HUES64 (cell line): ENCODE measurements around the gene INPP5F.
A peak's percentile ranks its signal among the peaks of the same experiment; 100 is the strongest.

Source experiments
- H3K27ac ChIP-seq: 2 replicates; pipeline ENCODE4 v1.7.0; 2013; ENCODE audit warnings: low read depth, low read length, inconsistent platforms
- H3K27me3 ChIP-seq: 2 replicates; pipeline ENCODE4 v1.6.1; 2013; ENCODE audit warnings: mild to moderate bottlenecking, low read length; ENCODE audit not compliant: insufficient read depth
- H3K36me3 ChIP-seq: 2 replicates; pipeline ENCODE4 v1.6.1; 2013; ENCODE audit warnings: mild to moderate bottlenecking, low read length; ENCODE audit not compliant: insufficient read depth
- H3K4me1 ChIP-seq: 2 replicates; pipeline ENCODE4 v1.6.1; 2013; ENCODE audit warnings: mild to moderate bottlenecking, low read length, moderate library complexity; ENCODE audit not compliant: insufficient read depth
- H3K4me3 ChIP-seq: 2 replicates; pipeline ENCODE4 v1.5.1; 2013; ENCODE audit warnings: mild to moderate bottlenecking, low read length, moderate library complexity
- H3K9ac ChIP-seq: 2 replicates; pipeline ENCODE4 v1.6.1; 2013; ENCODE audit warnings: mild to moderate bottlenecking, low read depth, low read length
- H3K9me3 ChIP-seq: 2 replicates; pipeline ENCODE4 v1.6.1; 2013; ENCODE audit warnings: low read depth, low read length; ENCODE audit not compliant: insufficient read depth
- WGBS: fragments of 150-250, 120-280 bp; methylation state at CpG from one replicate; pipeline ENCODE4 v1.1.7; 2013; ENCODE audit warnings: missing lambda C conversion rate; 5-methylcytosine and 5-hydroxymethylcytosine counted together

Gene INPP5F

GRCh38 chr10:119728172-119728800, 2.4 kb downstream of the INPP5F start:
- WGBS, result 93% methylated on average over 1 of the region's 3 CpGs
- H3K9ac ChIP-seq, result no peak overlapping the region
- no peaks in the 10 kb centered on the region for H3K9me3 ChIP-seq
- no peak overlapping the region for H3K27ac ChIP-seq
- no peaks in the 10 kb centered on the region for H3K36me3 ChIP-seq
- H3K4me1 ChIP-seq, result peaks cover 28% of the 10 kb centered on the region
- H3K27me3 ChIP-seq, result no peaks in the 10 kb centered on the region; the same call in 1 of the 2 replicates
- H3K4me3 ChIP-seq, result no peak overlapping the region

DNA sequence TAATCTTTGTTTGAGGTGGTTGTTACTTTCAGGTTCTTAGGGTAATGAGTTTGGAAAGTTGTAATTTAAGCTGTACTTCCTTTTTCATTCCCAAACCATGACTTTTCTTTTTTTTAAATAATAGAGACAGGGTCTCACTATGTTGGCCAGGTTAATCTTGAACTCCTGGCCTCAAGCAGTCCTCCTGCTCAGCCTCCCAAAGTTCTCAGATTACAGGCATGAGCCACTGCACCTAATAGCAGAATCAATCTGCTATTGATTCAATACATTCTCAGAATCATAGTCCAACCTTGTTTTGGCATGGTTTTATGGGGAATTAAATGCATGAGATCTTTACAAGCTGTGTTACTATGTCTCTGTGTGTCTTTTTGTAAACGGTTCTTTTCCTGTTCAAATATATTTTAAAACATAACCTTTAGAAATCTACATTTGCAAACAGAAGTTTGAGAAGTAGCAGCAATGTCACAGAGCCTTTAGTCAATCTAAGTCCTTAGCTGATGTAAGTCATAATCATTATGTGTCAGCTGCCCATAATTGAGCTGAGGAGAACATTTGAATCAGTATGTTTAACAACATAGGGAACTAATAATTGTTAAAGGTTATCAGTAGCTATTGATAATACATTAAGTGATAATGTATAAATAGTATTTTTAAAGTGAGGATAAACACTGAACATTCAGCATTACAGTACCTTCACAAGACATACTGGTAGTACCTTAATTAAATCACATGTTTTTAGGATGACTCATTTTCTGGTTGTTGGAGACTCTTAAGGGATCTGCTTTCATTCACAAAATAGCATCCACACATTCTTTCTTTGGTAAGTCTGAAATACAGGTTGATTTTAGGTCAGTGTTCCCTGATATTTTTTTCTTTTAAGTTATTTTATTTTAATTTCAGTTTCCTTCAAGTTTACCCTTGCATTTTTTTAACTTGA, 8.8 kb downstream of the INPP5F start:
- H3K36me3 ChIP-seq, result no peaks in the 10 kb centered on the region
- H3K27ac ChIP-seq, result peak overlapping the region; percentile 71
- H3K27me3 ChIP-seq, result no peaks in the 10 kb centered on the region
- no peaks in the 10 kb centered on the region for H3K9me3 ChIP-seq
- H3K9ac ChIP-seq, result peak overlapping the region; percentile 45; the same call in 1 of the 2 replicates
- peak overlapping the region; percentile 16; the same call in 1 of the 2 replicates for H3K4me3 ChIP-seq
- no CpG with 5 or more reads among the region's 1 CpG for WGBS
- H3K4me1 ChIP-seq, result peaks cover 47% of the 10 kb centered on the region

- peak overlapping the region; percentile 71 for H3K27ac ChIP-seq
- peak overlapping the region; percentile 16; the same call in 1 of the 2 replicates for H3K4me3 ChIP-seq
- peak overlapping the region; percentile 45; the same call in 1 of the 2 replicates for H3K9ac ChIP-seq
- peaks cover 53% of the 10 kb centered on the region for H3K4me1 ChIP-seq
- 76% methylated on average over 3 of the region's 3 CpGs for WGBS
- H3K27me3 ChIP-seq, result no peaks in the 10 kb centered on the region
- no peaks in the 10 kb centered on the region for H3K9me3 ChIP-seq
- no peaks in the 10 kb centered on the region for H3K36me3 ChIP-seq
These were observed 9.6 kb downstream of the INPP5F start for GRCh38 chr10:119735451-119735850.

GRCh38 chr10:119736220-119736619, 10.4 kb downstream of the INPP5F start:
- no peaks in the 10 kb centered on the region for H3K9me3 ChIP-seq
- H3K4me3 ChIP-seq, result no peak overlapping the region
- H3K36me3 ChIP-seq, result no peaks in the 10 kb centered on the region
- peaks cover 53% of the 10 kb centered on the region for H3K4me1 ChIP-seq
- WGBS, result 100% methylated on average over 1 of the region's 1 CpG
- no peaks in the 10 kb centered on the region for H3K27me3 ChIP-seq
- no peak overlapping the region for H3K9ac ChIP-seq
- peak overlapping the region; percentile 71; the same call in 1 of the 2 replicates for H3K27ac ChIP-seq

GRCh38 chr10:119737039-119737663, 11.3 kb downstream of the INPP5F start:
- Histone ChIP-seq H3K4me3 (no peak overlapping the region), H3K9me3 (no peaks in the 10 kb centered on the region), H3K9ac (peak overlapping the region; percentile 6; the same call in 1 of the 2 replicates), H3K27me3 (no peaks in the 10 kb centered on the region), H3K36me3 (no peaks in the 10 kb centered on the region), H3K4me1 (peaks cover 53% of the 10 kb centered on the region), H3K27ac (peak overlapping the region; percentile 9; the same call in 1 of the 2 replicates)
- WGBS, result 94% methylated on average over 2 of the region's 2 CpGs

- Histone ChIP-seq H3K27me3 (no peaks in the 10 kb centered on the region), H3K9me3 (no peaks in the 10 kb centered on the region), H3K4me3 (no peak overlapping the region), H3K4me1 (peaks cover 51% of the 10 kb centered on the region), H3K27ac (peak overlapping the region; percentile 9; the same call in 1 of the 2 replicates), H3K36me3 (no peaks in the 10 kb centered on the region), H3K9ac (peak overlapping the region; percentile 6; the same call in 1 of the 2 replicates)
- WGBS, result no CpG with 5 or more reads among the region's 1 CpG
These were observed 12.0 kb downstream of the INPP5F start for GRCh38 chr10:119737823-119738222.

- H3K4me1 ChIP-seq, result peaks cover 49% of the 10 kb centered on the region
- H3K27ac ChIP-seq, result no peak overlapping the region
These were observed 13.1 kb downstream of the INPP5F start for GRCh38 chr10:119738962-119739361.

GRCh38 chr10:119740096-119740495, 14.2 kb downstream of the INPP5F start:
- Histone ChIP-seq H3K9ac (no peak overlapping the region), H3K36me3 (no peaks in the 10 kb centered on the region), H3K9me3 (no peaks in the 10 kb centered on the region), H3K27ac (no peak overlapping the region), H3K4me3 (no peak overlapping the region), H3K4me1 (peaks cover 42% of the 10 kb centered on the region), H3K27me3 (no peaks in the 10 kb centered on the region)
- WGBS, result 94% methylated on average over 3 of the region's 3 CpGs

More at GRCh38 chr10:119738962-119739361, 13.1 kb downstream of the INPP5F start:
- Histone ChIP-seq H3K27me3 (no peaks in the 10 kb centered on the region), H3K4me3 (no peak overlapping the region), H3K9me3 (no peaks in the 10 kb centered on the region), H3K9ac (no peak overlapping the region), H3K36me3 (no peaks in the 10 kb centered on the region)
- WGBS, result 81% methylated on average over 1 of the region's 1 CpG

GRCh38 chr10:119742947-119743648, 17.2 kb downstream of the INPP5F start:
- H3K27me3 ChIP-seq, result no peaks in the 10 kb centered on the region
- H3K36me3 ChIP-seq, result no peaks in the 10 kb centered on the region
- H3K9ac ChIP-seq, result no peak overlapping the region
- H3K27ac ChIP-seq, result no peak overlapping the region
- no peak overlapping the region for H3K4me3 ChIP-seq
- peaks cover 22% of the 10 kb centered on the region for H3K4me1 ChIP-seq
- peaks cover 7% of the 10 kb centered on the region for H3K9me3 ChIP-seq
- 81% methylated on average over 8 of the region's 8 CpGs for whole genome bisulfite sequencing

DNA sequence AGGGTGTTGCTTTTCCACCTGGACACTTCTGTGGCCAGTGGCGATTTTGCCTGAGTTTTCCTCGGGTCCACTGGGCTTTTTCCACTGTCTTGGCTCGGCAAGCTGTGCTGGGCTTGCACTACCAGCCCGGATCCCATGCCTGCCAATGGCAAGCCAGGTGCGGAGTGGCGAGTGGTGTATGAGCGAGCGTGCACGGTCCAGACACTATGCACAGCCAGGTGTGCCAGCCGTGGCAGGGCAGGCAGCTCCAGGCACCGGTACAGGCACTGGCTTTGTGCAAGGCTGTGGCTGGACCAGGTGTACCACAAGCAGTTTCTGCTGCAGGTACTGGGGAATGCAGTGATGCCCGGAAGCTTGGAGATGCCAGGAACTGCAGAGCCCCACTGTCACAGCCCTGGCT, 22.1 kb downstream of the INPP5F start:
- Histone ChIP-seq H3K4me1 (peaks cover 12% of the 10 kb centered on the region), H3K27me3 (no peaks in the 10 kb centered on the region), H3K4me3 (no peak overlapping the region), H3K9me3 (peaks cover 11% of the 10 kb centered on the region), H3K36me3 (no peaks in the 10 kb centered on the region), H3K27ac (no peak overlapping the region), H3K9ac (no peak overlapping the region)
- WGBS, result 96% methylated on average over 12 of the region's 12 CpGs
